Common myeloid progenitor, CD34-positive (primary cell): Measurements from ENCODE around the gene CYLC1. TPM values are rescaled to one million over a fixed set of nuclear protein-coding genes. Genes with fewer than 3 reads are reported as not detected.

Source experiments
- CTCF ChIA-PET: fragments of 350-600 bp; sonication (Branson Sonifier 250); formaldehyde crosslinking; loops from one replicate; lab custom pipeline; 2021; ENCODE audit warnings: antibody characterized with exemption; lab: Charles Lee
- POLR2A ChIA-PET: fragments of 350-600 bp; sonication (Branson Sonifier 250); formaldehyde crosslinking; loops from one replicate; lab custom pipeline; 2021; ENCODE audit warnings: antibody characterized with exemption; lab: Charles Lee
- DNase-seq, 3 donors: peaks; one replicate each; pipeline versions ENCODE4 v3.0.0 to v3.0.0-alpha.2; 2013
- H3K27ac ChIP-seq, 2 experiments: 1 replicate in 1 of 2; 2 replicates in 1 of 2; pipeline ENCODE4 v1.7.0; 2013; ENCODE audit warnings: inconsistent platforms in 2 of 2, low read length in 2 of 2, mild to moderate bottlenecking in 2 of 2, low read depth in 1 of 2, moderate library complexity in 1 of 2; ENCODE audit not compliant: severe bottlenecking in 2 of 2, insufficient read depth in 1 of 2, poor library complexity in 1 of 2
- H3K27me3 ChIP-seq, 5 experiments: replicated peaks in 2 of 5; 1 replicate in 3 of 5; 2 replicates in 2 of 5; pipeline versions ENCODE4 v1.6.1 to v1.7.0; 2013; ENCODE audit warnings: low read length in 4 of 5, mild to moderate bottlenecking in 2 of 5, moderate library complexity in 2 of 5, inconsistent platforms in 1 of 5; ENCODE audit not compliant: insufficient read depth in 5 of 5, control insufficient read depth in 4 of 5
- H3K36me3 ChIP-seq, 4 experiments: 1 replicate in 2 of 4; 2 replicates in 2 of 4; pipeline versions ENCODE4 v1.6.1 to v1.7.0; 2013; ENCODE audit warnings: low read length in 3 of 4, control low read depth in 1 of 4, mild to moderate bottlenecking in 1 of 4; ENCODE audit not compliant: control insufficient read depth in 4 of 4, insufficient read depth in 4 of 4
- H3K4me1 ChIP-seq, 4 experiments: 1 replicate in 3 of 4; 2 replicates in 1 of 4; pipeline versions ENCODE4 v1.6.1 to v1.7.1; 2013; ENCODE audit warnings: low read length in 3 of 4, mild to moderate bottlenecking in 3 of 4, control low read depth in 1 of 4, inconsistent platforms in 1 of 4, moderate library complexity in 1 of 4; ENCODE audit not compliant: control insufficient read depth in 4 of 4, insufficient read depth in 4 of 4; ENCODE audit errors: control extremely low read depth in 1 of 4
- H3K4me3 ChIP-seq, 7 experiments: 1 replicate in 4 of 7; 2 replicates in 3 of 7; pipeline versions ENCODE4 v1.5.1 to v1.7.0; 2013; ENCODE audit warnings: mild to moderate bottlenecking in 7 of 7, low read length in 6 of 7, moderate library complexity in 6 of 7, inconsistent platforms in 2 of 7, low read depth in 2 of 7, control low read depth in 1 of 7; ENCODE audit not compliant: insufficient read depth in 4 of 7, control insufficient read depth in 1 of 7; ENCODE audit errors: extremely low read depth in 1 of 7
- H3K9me3 ChIP-seq, 5 experiments: 1 replicate in 4 of 5; 2 replicates in 1 of 5; pipeline versions ENCODE4 v1.6.1 to v1.7.1; 2013; ENCODE audit warnings: low read length in 4 of 5, mild to moderate bottlenecking in 2 of 5, inconsistent platforms in 1 of 5, low read depth in 1 of 5, moderate library complexity in 1 of 5; ENCODE audit not compliant: control insufficient read depth in 4 of 5, insufficient read depth in 2 of 5; ENCODE audit errors: control extremely low read depth in 1 of 5
- WGBS: methylation state at CpG from one replicate; pipeline ENCODE4 v1.1.5; 2013; ENCODE audit not compliant: insufficient coverage; 5-methylcytosine and 5-hydroxymethylcytosine counted together
- polyA plus RNA-seq: library from polyadenylated mRNA; unstranded; fragments of 120-200 nt; gene quantifications from one replicate; pipeline ENCODE4 v1.2.1, GENCODE V29; 2013

Gene CYLC1
- polyA plus RNA-seq, result not detected

- no peak within 1 kb of the TSS for H3K27ac ChIP-seq
- CTCF ChIA-PET, result no interaction called here
- WGBS, result no CpG with 5 or more reads among the region's 1 CpG
- no peaks in the 10 kb centered on the region for H3K27me3 ChIP-seq
- no peaks in the 10 kb centered on the region for H3K36me3 ChIP-seq
- H3K4me3 ChIP-seq, result no peak within 1 kb of the TSS
- POLR2A ChIA-PET, result no interaction called here
- H3K9me3 ChIP-seq, result no peaks in the 10 kb centered on the region
- no peak for DNase-seq
- no peaks in the 10 kb centered on the region for H3K4me1 ChIP-seq
Observed at GRCh38 chrX:83860846-83861245, at the start of gene CYLC1. Gene CYLC1 (plus strand): TSS chrX:83861146. CDS start chrX:83861183, 37 bp downstream.

- ChIA-PET POLR2A (no interaction called here), CTCF (no interaction called here)
- H3K27ac ChIP-seq, result no peak overlapping the region
- no peaks in the 10 kb centered on the region for H3K27me3 ChIP-seq
- no peaks in the 10 kb centered on the region for H3K4me1 ChIP-seq
- no peak for DNase-seq
- H3K9me3 ChIP-seq, result no peaks in the 10 kb centered on the region
- H3K36me3 ChIP-seq, result no peaks in the 10 kb centered on the region
- no peak overlapping the region for H3K4me3 ChIP-seq
- WGBS, result 73% methylated on average over 3 of the region's 3 CpGs
Observed at GRCh38 chrX:83819304-83819703, 41.6 kb upstream of the CYLC1 start.

GRCh38 chrX:83829874-83830273 lies 31.1 kb upstream of the CYLC1 start:
- Histone ChIP-seq H3K36me3 (no peaks in the 10 kb centered on the region), H3K4me3 (no peak overlapping the region), H3K27me3 (no peaks in the 10 kb centered on the region), H3K9me3 (no peaks in the 10 kb centered on the region), H3K27ac (no peak overlapping the region), H3K4me1 (no peaks in the 10 kb centered on the region)
- POLR2A ChIA-PET, result no interaction called here
- 33% methylated on average over 1 of the region's 4 CpGs for WGBS
- no peak for DNase-seq
- CTCF ChIA-PET, result no interaction called here

- Histone ChIP-seq H3K36me3 (no peaks in the 10 kb centered on the region), H3K27me3 (no peaks in the 10 kb centered on the region), H3K27ac (no peak overlapping the region), H3K4me3 (no peak overlapping the region), H3K4me1 (no peaks in the 10 kb centered on the region), H3K9me3 (no peaks in the 10 kb centered on the region)
- 0% methylated on average over 1 of the region's 2 CpGs for WGBS
- DNase-seq, result peak in 2 of 3 donors; percentile 23 to 29
- POLR2A ChIA-PET, result no interaction called here
- CTCF ChIA-PET, result no interaction called here
Observed at GRCh38 chrX:83845397-83845796, 15.5 kb upstream of the CYLC1 start.

- no CpG with 5 or more reads among the region's 5 CpGs for WGBS
Observed at GRCh38 chrX:83847339-83847738, 13.6 kb upstream of the CYLC1 start.

GRCh38 chrX:83888585-83888984 lies 27.6 kb downstream of the CYLC1 start:
- H3K9me3 ChIP-seq, result no peaks in the 10 kb centered on the region
- no peak overlapping the region for H3K4me3 ChIP-seq
- CTCF ChIA-PET, result no interaction called here
- H3K27ac ChIP-seq, result no peak overlapping the region
- H3K36me3 ChIP-seq, result no peaks in the 10 kb centered on the region
- DNase-seq, result no peak
- POLR2A ChIA-PET, result no interaction called here
- H3K27me3 ChIP-seq, result no peaks in the 10 kb centered on the region
- 90% methylated on average over 2 of the region's 2 CpGs for WGBS
- H3K4me1 ChIP-seq, result no peaks in the 10 kb centered on the region

More at GRCh38 chrX:83847339-83847738, 13.6 kb upstream of the CYLC1 start:
- Histone ChIP-seq H3K36me3 (no peaks in the 10 kb centered on the region), H3K9me3 (no peaks in the 10 kb centered on the region), H3K4me1 (no peaks in the 10 kb centered on the region), H3K4me3 (no peak overlapping the region), H3K27ac (no peak overlapping the region), H3K27me3 (no peaks in the 10 kb centered on the region)
- ChIA-PET POLR2A (no interaction called here), CTCF (no interaction called here)
- no peak for DNase-seq

- no peaks in the 10 kb centered on the region for H3K4me1 ChIP-seq
Observed at GRCh38 chrX:83892433-83892832, 31.5 kb downstream of the CYLC1 start.

More at GRCh38 chrX:83892433-83892832, 31.5 kb downstream of the CYLC1 start:
- Histone ChIP-seq H3K27me3 (peaks cover 0 to 2% (median 0%) of the 10 kb centered on the region in 5 experiments), H3K27ac (no peak overlapping the region), H3K36me3 (no peaks in the 10 kb centered on the region), H3K4me3 (no peak overlapping the region), H3K9me3 (no peaks in the 10 kb centered on the region)
- CTCF ChIA-PET, result no interaction called here
- 71% methylated on average over 11 of the region's 12 CpGs for WGBS
- DNase-seq, result no peak
- POLR2A ChIA-PET, result no interaction called here
